GM11168 (cell line): Measurements from ENCODE around the gene KLHL33.

Experiments used
- in situ Hi-C: fragments of 300-500 bp; cut with MboI; formaldehyde crosslinking; loops from one replicate; pipeline ENCODE4 v1.12.0; 2022; ENCODE audit warnings: low sequenced_read_pairs; ENCODE audit not compliant: unreplicated experiment

Gene KLHL33

GRCh38 chr14:20417250-20418186 is 18.4 kb downstream of the KLHL33 start:
- in situ Hi-C loops: no loop called here

GRCh38 chr14:20416223-20416622 is 19.7 kb downstream of the KLHL33 start:
- in situ Hi-C loops: no loop called here

GRCh38 chr14:20415782-20416206 is 20.2 kb downstream of the KLHL33 start:
- in situ Hi-C loops: no loop called here

- in situ Hi-C loops: no loop called here
Observed at GRCh38 chr14:20413744-20414082, 22.3 kb downstream of the KLHL33 start.

- in situ Hi-C loops: no loop called here
Observed at GRCh38 chr14:20412876-20413743, 22.9 kb downstream of the KLHL33 start, which contains the start of gene TEP1. Gene TEP1, minus strand, starts transcription at chr14:20413501. Its CDS starts 5,062 bp downstream, at chr14:20408439.

- in situ Hi-C loops: no loop called here
Observed at GRCh38 chr14:20412411-20412810, 23.6 kb downstream of the KLHL33 start.

GRCh38 chr14:20409226-20409625 is 26.7 kb downstream of the KLHL33 start:
- in situ Hi-C loops: no loop called here

GRCh38 chr14:20403521-20403920 is 32.4 kb downstream of the KLHL33 start:
- in situ Hi-C loops: no loop called here

- in situ Hi-C loops: no loop called here
Observed at GRCh38 chr14:20400965-20401593, 34.9 kb downstream of the KLHL33 start.

- in situ Hi-C loops: no loop called here
Observed at GRCh38 chr14:20400589-20400964, 35.4 kb downstream of the KLHL33 start.

- in situ Hi-C loops: no loop called here
Observed at GRCh38 chr14:20397511-20397910, 38.5 kb downstream of the KLHL33 start.

GRCh38 chr14:20391505-20391904 is 44.5 kb downstream of the KLHL33 start:
- in situ Hi-C loops: no loop called here

GRCh38 chr14:20388159-20388558 is 47.8 kb downstream of the KLHL33 start:
- in situ Hi-C loops: no loop called here

- in situ Hi-C loops: no loop called here
Observed at GRCh38 chr14:20387576-20387975, 48.4 kb downstream of the KLHL33 start.

GRCh38 chr14:20386276-20386855 is 49.6 kb downstream of the KLHL33 start:
- in situ Hi-C loops: no loop called here

GRCh38 chr14:20384886-20385285 is 51.1 kb downstream of the KLHL33 start:
- in situ Hi-C loops: no loop called here

GRCh38 chr14:20384321-20384720 is 51.6 kb downstream of the KLHL33 start:
- in situ Hi-C loops: no loop called here

GRCh38 chr14:20383636-20384035 is 52.3 kb downstream of the KLHL33 start:
- in situ Hi-C loops: no loop called here

- in situ Hi-C loops: no loop called here
Observed at GRCh38 chr14:20383032-20383431, 52.9 kb downstream of the KLHL33 start.

GRCh38 chr14:20382526-20382925 is 53.4 kb downstream of the KLHL33 start:
- in situ Hi-C loops: no loop called here
